GM18502 (cell line): ENCODE results near the gene TBXA2R.
A peak's percentile ranks its signal among the peaks of the same experiment; 100 is the strongest.

Experiments used
- ATAC-seq: cut with Tn5 transposase; IDR thresholded peaks from one replicate; pipeline ENCODE4 v1.9.1; 2021; ENCODE audit warnings: mild to moderate bottlenecking; ENCODE audit not compliant: unreplicated experiment, poor library complexity

The TBXA2R gene

DNA sequence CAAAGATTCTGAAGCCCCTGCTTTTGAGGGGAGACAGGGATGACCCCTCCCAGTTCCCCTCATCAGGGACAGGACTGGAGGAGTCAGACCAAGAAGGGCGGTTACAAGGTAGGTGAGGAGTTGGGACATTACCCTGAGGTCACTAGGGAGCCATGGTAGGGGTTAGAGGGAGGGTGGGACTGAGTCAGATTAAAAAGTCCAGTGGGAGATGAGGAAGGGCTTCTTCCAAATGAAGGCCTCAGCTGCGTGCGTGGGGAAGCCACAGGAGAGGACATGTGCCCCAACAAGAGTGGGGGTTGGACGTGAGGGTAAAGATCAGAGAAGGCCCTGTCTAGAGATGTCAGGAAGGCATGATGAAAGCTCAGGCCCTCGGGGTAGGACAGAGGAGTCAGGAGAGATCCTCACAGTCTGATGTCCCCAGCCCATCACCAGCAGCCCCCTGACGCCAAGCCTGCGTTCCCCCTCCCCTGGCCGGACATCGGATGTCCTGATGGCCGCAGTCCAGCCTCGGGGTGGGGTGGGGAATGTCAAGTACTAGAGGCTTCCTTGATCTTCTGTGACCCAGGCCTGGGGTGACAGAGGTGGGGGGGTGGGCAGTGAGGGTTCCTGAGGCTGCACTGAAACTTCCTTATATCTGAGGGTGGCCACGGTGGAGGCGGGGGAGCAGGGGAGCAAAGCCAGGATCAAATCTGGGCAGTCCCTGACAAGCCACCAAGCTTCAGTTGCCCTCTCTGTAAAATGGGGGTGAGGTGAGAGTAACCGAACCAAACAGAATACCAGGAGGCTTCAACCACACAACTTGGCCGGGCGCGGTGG lies 42.8 kb downstream of the TBXA2R start:
- ATAC-seq = no peak

GRCh38 chr19:3557461-3558248 lies 49.0 kb downstream of the TBXA2R start, which contains the start of gene MFSD12:
Gene MFSD12, minus strand, starts transcription at chr19:3557586. Its CDS starts 183 bp downstream, at chr19:3557403.
- ATAC-seq = peak; percentile 78

DNA sequence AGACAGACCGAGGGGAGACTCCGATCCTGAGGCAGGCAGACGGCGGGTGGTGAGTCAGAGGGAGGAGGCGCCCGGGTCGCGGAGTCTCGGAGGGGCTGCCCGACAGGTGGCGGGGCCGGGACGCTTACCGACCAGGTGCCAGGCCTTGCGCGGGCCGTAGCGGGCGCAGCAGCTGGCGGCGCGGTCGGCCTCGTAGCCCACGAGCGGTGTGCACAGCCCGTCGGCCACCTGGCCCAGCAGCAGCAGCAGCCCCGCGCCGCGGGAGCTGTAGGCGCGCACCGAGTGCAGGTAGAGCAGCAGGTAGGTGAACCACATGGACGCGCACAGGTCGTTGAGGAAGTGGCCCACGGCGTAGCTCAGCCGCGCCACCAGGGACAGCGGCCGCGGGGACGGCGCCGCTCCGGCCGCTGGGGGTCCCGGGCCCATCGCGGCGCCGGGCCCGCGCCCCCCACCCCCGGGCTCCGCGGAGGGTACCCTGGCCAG lies 49.7 kb downstream of the TBXA2R start:
- peak; percentile 9 for ATAC-seq

DNA sequence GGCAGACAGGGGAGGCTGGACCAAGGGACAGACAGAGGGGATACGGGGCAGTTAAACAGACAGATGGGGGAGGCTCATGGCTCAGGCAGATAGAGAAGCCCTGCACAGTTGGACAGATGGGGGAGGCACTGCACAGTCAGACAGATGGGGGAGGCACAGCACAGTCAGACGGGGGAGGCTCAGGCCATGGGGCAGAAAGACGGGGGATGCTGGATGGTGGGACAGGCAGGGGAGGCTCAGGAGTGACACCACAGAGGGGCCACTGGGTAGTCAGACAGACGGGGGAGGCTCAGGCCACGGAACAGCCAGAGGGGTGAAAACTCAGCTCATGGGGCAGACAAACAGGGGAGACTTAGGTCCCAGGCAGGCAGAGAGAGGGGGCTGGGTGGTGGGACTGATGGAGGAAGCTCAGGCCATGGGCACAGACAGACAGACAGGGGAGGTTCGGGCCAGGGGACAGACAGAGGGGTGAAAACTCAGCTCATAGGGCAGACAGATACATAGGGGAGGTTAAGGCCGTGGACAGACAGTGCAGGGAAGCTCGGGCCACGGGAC lies 50.2 kb downstream of the TBXA2R start:
- ATAC-seq = no peak

DNA sequence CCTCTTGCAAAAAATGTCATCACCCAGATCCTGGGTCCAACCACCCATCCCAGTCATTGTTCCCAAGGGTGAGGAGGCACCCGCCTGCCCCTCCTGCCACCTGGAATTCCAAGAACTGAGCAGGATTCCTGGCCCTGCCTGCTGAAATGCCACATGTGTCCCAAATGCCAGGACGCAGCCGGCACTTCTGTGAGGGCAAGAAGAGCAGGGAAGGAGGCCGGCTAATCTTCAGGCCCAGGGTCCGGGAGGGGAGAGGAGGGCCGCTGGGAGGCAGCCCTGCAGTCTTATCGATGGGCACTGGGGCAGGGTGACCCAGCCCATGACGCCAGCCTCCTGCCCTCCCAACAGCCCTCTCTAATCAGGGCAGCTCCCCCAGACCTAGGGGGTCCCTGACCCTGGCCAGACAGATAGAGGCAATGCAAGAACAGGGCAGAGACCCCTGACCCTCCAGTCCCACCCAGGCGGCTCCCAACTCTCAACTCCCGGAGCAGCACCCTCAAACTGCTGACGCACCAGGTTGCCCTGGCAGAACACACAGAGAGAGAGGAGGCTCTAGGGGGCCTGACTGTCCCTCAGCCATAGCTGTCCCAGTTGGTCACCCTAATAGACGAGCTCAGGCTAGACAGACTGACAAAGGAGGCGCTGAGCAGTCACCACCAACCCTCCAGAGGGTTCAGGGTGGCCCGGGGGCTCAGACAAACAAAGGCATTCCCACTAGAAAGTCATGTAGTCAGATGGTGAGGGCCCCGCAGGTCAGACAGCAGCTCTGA lies 50.8 kb downstream of the TBXA2R start:
- no peak for ATAC-seq

DNA sequence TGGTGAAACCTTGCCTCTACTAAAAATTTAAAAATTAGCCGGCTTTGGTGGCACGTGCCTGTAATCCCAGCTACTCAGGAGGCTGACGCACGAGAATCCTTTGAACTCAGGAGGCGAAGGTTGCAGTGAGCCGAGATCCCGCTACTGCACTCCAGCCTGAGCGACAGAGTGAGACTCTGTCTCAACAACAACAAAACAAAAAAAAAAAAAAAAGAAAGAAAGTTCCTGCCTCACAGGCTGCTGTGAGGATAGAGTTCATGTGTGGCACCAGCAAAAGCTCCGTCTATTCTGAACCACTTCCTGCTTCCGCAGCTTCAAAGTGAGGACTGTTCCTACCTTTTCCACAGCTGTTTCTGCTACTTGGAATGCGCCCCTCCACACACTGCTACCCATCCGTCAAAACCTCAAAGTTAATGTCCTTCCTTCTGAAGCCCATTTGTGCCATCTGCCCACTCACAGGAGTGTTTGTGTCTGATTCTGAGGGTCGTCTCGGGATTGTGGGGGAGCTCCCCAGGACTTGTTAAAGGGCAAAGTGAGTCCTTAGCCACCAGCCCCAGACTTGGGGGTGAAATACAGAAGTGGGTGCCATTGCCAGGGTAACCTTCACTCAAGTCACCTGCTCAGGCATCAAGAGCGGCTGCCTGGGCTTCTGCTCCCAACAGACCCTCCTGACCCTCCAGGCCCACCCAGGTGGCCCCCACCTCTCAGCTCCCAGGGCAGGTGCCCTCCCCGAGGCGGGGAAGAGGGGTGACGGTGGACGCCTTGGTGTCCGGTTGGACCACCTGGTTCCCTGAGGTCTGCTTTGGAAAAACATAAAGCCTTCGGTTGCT lies 52.2 kb downstream of the TBXA2R start:
- no peak for ATAC-seq

GRCh38 chr19:3551792-3552095 lies 54.9 kb downstream of the TBXA2R start:
- no peak for ATAC-seq

DNA sequence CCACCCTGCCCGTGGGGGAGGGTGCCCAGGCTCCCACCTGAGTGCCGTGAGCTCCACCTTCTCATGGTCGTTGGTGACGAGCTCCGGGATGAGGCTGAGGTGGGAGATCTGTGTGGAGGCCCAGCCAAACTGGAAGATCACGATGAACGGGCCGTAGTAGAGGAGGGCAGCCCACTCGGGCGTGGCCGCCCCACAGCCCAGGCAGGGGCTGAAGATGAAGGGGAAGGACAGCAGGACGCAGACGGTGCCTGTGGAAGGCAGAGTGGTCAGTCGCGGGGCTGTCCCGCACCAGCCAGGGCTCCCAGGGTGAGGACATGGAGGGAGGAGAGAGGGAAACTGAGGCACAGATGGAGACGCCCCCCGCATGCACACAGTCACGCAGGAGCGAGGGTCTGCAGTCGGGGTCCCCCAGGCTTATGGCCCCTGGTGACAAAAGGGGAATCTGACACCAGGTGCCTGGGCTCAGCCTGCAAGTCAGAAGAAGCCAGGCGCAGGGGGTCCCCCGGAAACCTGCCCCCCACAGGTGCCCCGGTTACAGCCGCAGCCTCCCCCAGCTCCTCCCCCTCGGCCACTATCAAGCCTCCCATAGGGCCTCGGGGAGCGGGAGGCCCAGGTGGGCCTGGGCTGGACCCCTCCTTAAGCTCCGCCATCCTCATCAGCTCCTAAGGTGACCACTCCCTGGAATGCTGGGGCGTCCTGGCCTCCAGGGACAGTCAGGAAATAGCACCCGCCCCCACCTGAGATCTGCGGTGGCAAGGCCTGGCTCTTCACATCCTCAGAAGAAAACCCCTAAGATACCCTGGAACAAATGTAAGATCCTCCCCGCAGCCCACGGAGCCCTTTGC lies 55.5 kb downstream of the TBXA2R start:
- no peak for ATAC-seq

DNA sequence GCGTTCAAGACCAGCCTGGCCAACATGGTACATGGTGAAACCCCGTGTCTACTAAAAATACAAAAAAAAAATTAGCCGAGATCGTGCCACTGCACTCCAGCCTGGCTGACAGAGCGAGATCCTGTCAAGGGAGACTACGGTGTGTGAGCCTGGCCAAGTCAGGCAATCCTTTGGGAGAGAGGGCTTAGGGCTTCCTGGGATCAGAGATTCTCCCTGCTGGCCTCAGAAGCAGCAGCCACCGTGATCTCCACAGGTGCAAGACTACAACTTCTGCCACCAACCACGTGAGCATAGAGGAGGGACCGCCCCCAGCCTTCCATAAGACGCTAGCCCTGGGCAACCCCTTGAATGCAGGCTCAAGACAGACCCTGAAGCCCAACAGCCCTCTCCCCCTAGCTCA lies 56.9 kb downstream of the TBXA2R start:
- ATAC-seq = no peak

GRCh38 chr19:3548606-3549005 lies 58.1 kb downstream of the TBXA2R start:
- ATAC-seq = no peak

DNA sequence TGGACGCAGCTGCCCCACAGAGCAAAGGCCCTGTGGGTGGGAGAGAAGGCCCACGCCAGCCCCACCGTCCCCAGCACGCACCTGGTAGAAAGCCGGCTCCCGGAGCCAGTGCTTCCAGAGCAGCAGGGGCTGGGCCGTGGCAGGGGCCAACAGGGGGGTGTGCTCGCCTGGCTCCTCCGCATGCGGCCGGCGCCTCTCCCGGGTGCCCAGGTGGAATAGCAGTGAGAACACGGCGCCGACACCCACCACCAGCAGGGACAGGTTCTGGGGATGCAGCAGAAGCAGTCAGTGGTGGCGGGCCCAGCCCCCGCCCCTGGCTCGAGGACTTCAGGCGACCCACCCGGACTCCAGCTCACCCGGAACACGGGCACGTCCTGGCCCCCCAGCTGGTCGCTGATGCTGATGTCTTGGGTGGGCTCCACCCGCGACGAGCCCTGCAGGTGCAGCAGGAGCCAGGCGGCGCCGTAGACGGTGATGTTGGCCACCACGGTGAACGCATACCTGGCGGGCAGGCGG lies 58.9 kb downstream of the TBXA2R start:
- ATAC-seq = no peak

- ATAC-seq = no peak
Measured at GRCh38 chr19:3547301-3547731, 59.4 kb downstream of the TBXA2R start.

- no peak for ATAC-seq
Measured at GRCh38 chr19:3546119-3546518, 60.6 kb downstream of the TBXA2R start.

GRCh38 chr19:3545669-3546034 lies 61.0 kb downstream of the TBXA2R start:
- no peak for ATAC-seq

DNA sequence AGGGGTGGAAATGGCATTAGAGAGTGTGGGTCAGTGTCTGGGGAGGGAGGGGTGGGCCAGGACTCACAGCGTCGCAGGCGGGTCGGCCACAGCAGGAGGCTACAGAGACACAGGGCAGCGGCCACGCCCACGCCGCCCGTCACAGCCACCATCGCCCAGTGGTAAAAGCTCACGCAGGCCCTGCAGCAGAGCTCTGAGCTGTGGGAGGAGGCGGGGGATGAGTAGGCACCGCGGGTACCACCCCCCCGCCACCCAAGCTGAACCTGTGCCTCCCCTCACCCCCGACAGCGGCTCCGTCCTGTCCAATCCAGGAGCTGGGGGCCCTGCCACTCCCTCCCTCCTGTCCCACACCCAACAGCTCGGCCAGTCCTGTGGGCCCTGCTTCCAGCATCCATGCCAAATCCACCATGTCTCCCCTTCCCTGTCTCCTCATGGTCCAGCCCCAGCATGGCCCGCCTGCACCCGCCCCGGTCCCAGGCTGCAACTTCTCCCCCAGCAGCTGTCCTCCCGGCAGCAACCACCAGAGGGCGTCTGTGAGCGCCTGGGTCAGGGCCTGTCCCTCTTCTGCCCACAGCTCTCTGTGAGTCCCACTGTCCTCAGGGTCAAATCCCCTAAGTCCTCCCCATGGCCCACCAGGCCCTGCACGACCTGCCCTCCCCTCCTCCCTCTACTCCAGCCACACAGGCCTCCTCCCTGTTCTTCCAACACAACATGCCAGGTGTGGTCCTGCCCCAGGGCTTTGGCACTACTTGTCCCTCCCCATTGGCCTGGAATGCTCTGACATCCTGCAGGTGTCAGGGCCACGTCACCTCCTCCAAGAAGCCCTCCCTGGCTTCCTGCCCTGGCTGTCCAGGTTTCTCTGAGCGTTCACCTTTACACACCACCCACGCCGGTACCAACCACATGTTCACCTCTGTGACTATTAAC lies 61.7 kb downstream of the TBXA2R start:
- ATAC-seq = no peak
